CD4-positive, alpha-beta T cell treated with Interleukin-6 for 4 hours (primary cell): ENCODE results near the gene PDGFC.

Source experiments
- DNase-seq: peaks from one replicate; pipeline ENCODE4 v3.0.0-alpha.2; 2020; ENCODE audit warnings: mixed read lengths

PDGFC gene

DNA sequence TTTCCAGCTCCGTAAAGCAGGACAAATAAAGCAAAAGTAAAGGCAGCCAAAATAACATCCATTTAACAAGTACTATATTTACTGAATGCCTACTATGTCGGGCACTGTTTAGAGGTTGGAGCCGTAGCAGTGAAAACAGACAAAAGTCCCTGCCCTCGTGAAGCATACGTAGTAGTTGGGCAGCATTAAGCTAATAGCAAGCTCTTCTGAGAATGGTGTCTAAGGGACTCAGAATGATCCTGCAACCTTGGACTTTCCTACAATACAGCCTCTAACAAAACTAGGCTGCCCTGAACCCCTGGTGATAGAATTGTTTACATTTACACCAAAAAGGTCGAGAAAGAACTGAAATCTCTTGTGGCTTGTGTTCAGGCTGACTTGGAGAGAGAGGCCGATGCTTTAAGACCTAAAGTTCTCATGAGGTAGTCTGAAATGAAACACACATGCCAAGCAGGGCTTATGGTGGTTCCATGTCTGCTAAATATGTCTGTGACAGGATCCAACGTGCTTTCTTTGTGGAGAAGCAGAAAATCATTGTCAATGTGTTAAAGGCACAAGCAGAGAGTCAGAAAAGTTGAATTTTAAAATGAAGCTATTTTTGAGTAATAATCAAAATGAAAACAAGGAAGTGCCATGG lies 898 bp upstream of the PDGFC start:
- no peak for DNase-seq

DNA sequence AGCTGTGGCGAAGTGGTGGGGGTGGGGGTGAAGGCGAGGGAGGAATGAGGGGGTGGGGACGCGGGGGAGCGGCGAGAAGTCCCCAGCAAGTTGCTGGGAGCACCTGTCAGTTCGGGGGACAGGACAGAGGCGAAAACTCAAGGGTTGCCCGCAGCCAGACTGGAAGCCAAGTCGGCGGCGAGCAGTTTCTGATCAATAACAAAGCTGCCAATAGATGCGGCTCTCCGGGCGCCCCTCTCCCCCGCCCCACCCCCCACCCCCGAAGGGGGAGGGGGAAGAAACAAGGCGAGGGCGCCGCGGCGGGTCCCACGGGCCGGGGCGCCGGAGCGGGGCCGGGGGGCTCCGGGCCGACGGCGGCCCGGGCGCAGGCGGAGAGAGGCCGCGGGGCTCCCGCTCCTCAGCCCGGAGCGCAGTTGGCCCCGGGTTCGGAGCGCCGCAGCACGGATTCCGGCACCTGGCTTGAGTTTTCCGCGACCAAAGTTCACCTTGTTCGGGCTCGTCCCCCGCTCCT lies 379 bp downstream of the PDGFC start:
- no peak for DNase-seq

DNA sequence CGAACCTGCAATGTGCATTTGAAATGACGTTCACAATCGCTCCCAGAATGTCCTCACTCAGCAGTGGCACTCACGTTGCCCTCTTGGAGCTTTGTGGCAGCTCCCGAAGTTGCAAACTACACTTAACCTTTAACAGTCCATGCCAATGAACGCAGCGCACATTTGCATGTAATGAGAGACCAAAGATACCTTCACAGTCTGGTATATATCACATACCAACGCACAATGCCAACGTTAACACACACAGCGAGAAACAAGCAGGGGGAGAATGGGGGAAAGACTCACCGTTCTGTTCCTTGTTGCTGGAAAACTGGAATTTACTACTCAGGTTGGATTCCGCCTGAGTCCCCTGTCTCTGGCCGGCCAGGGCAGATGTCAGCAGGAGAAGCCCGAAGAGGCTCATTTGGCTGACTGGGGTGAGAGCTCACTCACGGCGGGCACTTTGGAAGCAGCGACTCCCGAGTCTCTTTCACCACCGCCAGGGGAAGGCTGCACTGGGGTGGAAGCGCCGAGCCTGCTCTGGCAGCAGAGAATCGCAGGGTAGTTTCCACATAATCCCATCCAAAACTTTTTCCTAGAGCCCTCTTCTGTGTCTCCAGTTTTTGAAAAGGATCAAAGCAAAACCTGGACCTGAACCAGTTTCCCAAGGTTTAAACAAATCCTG lies 966 bp downstream of the PDGFC start:
- DNase-seq = no peak

DNA sequence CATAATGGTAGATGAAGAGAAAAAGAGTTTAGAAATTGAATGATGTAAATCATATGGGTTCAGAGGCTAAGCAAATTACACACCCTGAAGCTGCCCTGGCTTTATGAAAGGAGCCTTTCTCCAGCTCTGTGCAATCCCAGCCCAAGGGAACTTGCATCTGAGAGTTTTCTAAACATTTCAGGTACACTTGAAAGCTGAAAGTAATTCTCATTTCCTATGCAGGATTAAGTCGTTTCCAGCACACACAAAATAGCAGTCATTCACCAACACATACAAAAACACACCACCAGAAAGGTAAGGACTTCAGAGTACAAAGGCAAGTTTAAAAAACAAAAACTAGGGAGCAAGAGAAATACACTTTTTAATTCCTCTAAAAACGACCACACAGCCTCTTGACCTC lies 1.7 kb downstream of the PDGFC start:
- DNase-seq = no peak

DNA sequence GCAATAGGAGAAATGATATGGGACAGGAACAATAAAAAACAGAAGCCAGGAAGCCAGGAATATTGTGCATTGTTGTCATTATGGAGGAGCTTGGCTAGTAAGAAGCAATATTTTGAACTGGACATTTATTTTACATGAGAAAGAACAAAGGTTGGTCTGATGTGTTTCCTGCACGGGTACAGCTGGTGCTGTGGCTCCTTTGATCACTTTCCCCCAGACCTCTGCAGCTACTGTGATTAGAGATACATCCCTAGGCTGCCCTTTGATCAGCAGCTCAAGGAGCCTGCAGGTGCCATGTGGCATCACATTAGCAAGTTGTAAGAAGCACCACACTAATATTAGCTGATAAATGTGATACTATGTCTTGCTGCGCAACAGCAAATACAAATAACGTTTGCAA lies 2.5 kb downstream of the PDGFC start:
- DNase-seq = no peak

DNA sequence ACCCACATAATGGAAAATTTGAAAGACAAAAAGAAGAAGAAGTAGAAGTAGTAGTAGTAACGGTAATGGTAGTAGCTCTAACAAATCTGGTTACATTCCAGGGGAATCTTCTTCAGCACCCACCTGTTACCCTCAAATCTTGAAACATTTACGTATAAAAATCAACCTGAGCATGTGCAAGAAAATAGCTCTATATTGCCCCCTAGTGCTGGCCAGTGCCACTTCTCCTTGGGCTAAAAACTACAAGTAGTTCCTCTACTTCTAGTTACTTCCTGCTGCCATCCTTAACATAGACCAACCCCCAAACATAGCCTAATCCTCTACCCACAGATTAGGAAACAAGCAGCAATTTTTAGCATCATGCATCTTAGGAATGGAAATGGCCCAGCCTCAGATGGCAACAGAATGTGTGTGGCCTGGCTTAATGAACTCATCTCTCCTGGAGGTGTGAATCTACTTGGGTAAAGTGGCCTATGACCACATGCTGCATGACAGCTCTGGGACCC lies 3.1 kb downstream of the PDGFC start:
- no peak for DNase-seq

DNA sequence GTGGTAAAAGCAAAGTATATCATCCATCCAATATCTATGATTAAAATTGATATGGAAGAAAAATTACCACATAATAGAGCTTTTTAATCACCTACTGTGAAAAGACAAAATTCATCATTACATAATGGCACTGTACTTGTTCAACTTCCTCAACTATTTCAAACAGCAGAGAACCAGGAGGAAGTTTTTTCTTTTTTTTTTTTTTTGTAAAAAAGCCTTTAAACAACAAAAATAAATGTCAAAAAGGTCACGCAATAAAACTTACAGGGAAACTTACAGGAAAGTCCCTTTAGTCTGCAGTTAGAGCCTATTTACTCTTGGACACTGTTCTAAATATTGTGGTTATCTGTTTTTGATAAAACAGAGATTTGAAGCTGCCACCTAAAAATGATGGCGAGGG lies 4.8 kb downstream of the PDGFC start:
- no peak for DNase-seq

DNA sequence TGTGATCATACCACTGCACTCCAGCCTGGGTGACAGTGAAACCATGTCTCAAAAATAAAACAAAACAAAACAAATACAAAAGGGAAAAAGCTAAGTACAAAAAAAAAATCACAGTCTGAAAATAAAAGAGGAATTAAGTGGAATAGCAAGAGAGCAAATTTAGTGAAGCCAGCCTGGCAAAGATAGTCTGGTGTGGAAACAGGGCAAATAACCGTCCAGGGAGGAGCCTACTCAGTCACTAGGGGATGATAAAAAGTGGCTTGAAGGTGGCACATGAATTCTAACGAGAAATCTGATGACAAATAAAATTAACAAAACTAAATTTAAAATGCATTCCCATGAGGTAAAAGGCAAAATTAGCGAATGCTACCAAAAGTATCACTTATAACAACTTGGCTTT lies 8.2 kb downstream of the PDGFC start:
- no peak for DNase-seq

DNA sequence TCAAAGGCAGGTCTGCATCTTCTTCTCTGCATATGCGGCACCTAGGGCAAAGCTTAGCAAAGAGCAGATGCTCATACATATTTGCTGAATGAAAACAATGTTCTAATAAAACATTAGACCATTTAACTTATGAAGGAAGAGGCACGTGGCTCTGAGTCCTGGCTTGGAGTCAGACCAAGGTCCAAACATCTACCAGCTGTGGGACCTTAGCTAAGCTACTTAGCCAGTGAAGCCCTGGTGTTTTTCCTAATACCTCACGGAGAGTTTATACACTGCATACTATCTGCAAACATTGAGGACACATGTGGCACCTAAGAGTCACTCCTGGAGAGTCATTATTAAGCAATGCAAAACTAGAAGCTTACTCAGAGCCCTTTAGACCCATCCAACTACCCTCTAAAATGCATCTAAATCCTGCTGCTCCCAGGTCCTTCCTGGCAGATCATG lies 9.0 kb downstream of the PDGFC start:
- no peak for DNase-seq

DNA sequence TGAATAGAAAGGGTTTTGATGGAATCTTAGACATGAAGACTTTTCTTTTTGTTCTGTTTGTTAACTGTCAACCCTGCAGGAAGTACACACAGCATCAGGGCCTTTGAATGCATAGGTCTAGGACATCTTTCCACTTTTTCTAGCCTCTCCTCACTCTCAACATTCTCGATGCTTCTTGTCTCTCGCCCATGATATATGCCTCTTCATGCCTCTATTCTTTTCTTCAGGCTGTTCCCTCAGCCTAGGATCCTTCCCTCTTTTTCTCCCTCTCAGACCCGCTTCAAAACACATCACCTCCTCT lies 9.6 kb downstream of the PDGFC start:
- DNase-seq = no peak

DNA sequence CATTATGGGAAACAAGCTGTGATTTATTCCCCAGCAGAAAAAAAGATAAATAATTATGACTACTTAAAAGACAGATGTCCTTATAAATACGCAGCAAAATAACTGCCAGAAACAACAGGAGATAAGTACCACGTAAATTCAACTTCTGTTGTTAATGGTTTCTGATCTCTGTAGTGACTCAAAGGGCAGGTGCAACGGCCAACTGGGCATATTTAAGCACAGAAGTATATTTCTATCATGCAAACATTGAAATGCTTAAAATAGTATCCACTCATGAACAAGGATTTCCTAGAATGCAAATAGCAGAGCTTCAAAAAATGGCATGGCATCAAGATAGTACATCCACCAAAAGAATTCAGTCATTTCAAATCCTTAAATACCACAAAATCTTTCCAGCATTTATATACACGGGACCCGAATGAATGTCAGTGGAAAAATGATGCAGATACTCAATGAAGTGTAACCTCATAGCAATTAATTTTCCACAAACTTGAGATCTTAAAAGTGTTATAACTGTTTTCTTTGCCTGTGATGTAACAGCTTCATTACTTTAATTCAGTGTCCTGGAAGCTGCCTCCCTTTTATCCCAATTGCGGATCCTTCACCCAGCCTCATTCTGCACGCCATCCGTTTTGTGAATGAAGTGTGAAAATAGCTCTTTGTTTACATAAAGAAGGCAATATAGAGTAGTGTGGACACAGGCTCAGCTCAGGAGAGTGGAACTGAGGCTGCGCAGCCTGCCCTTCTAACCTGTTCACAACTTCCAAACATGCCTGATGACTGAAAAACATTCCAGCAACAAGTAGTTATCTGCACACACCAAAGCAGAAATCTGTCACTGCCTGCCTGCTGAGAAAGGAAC lies 10.2 kb downstream of the PDGFC start:
- no peak for DNase-seq

DNA sequence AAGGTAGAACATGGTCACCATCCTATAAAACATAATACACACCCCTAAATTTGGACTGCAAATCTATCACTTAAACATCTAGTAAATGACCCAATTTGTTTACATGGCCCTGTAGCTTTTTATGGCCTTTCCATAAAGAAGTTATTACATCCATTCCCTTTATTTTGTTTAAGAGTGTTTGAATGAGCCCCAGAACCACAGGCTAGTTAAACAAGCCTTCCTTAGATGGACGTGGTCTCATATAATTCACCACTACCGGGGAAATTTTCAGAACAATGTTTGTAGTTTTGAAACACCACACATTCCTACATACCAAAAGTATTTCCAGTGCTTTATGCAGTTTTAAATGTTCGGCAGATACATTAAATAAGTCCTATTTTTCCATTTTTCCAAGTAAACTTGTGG lies 12.3 kb downstream of the PDGFC start:
- DNase-seq = no peak

DNA sequence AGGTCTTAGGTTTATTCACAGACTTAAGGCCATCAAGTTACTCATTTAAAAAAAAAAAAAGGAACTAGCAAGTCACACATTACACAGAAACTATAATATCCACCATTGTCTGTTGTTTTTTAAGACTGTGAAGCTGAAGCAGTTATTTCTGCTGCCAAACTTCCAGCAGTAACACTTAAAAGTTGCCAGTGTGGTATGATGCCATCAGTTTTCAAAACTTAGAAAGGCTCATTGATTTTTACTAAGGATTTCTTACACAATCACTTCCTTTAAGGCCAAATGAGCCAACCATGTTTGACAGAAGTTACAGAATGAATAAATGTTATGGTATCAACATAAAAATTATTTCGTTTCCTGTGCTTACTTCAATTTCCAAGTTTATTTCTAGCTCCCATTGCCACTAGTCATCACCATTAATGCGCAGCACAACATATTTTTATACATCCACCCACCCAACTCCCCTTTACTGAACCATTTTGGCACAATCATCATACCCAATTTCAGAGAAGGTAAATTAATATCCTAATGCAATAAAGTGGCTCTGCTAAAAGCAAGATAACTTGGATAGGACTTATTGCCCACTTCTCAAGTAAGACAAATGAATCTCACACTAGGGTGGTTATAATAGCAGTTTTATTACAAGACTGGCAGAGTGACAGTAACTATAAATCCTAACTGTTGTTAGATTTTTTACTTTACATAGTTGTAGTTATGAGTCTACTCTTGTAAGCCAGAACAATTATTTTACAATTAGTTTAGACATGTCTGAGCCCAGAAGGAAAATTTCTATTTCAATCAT lies 13.1 kb downstream of the PDGFC start:
- no peak for DNase-seq

DNA sequence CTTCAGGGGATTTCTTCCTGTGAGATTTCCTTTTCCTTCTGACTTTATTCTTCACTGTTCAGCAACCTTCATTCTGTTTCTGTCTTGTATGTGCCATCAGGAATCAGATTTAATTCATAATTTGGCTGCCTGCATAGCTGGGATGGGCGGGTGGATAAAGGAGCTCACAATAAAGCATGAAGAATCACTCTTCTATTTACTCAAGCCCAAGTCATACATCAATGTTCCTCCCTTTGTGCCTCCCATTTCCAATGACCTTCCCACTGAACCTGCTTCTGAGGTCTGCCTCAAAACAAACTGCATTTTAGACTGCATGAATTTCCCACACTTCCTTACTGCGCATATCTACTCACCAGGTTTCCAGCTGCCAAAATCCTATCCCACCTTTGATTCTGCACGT lies 14.0 kb downstream of the PDGFC start:
- no peak for DNase-seq

DNA sequence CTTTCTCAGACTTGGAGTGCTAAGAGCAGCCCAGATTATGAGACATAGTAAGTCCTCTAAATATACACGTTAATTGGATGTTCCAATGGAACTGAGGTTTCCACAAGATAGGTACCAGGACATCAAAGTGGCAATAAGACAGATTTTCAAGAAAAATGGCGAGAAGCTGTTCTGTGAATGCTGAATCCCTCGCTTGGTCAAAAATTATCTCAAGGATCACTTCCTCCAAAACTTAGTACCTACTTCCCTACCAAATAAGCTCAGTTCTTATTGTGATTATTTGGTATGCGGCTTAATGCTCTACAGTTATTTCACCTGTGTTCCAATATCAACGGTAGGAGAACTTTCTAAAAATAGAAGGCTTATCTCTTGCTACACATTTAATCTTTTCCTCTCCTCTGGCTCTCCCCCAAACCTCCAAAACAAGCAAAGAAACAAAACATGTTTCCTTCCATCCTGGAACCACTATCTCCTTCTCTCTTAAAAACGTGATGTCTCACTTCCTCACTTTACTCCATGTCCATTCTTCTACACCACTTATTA lies 14.7 kb downstream of the PDGFC start:
- no peak for DNase-seq

DNA sequence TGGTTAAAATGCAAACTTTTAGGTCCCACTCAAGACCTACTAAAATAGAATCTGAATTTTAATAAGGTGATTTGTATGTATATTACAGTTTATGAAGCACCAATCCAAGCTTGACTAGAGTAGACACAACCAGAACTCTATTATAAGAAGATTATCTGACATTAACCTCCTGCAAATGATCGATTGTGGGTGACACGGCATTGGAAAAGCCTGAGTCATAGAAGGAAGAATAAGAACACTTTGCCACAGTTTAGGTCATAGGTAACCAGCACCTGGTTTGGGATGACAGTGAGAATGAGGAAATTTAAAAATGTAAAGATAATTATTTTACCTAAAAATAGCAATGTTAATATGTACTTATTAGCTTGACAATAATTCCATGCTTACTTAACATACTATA lies 15.2 kb downstream of the PDGFC start:
- DNase-seq = no peak

DNA sequence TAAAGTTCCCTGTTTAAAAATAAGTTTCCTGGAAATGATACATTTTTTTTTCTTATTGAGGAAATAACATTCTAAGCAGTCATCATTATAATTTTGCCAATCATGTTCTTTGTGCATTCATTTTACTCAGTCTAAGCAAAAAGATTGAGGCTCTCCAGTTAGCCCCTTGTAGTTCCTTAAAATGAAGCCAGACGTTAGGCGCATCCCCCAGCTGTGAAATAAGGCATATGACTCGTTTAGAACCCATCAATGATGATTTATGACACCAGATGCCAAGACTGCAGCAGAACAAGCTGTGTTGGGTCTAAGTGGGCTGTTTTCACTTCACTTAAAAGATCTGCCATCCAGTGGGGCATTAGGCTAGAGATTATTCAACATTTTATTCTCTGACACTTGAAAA lies 17.0 kb downstream of the PDGFC start:
- DNase-seq = no peak

DNA sequence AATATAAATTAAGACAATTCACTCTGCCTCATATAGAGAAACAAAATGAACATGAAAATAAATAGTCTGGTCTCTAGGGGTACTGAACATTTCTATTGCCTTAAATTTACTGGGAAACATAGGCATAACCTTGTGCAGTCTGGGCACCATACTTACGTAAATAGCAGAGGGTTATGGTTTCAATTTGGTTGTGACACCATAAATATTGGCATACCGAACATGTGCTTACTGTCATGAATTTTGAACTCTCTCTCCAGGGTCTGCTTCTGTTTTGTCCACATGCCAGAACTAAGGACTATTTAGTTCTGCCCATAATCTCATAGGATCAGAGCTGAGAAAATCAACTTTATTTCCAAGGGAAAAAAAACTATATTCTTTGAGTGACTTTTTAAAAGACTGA lies 17.6 kb downstream of the PDGFC start:
- no peak for DNase-seq

DNA sequence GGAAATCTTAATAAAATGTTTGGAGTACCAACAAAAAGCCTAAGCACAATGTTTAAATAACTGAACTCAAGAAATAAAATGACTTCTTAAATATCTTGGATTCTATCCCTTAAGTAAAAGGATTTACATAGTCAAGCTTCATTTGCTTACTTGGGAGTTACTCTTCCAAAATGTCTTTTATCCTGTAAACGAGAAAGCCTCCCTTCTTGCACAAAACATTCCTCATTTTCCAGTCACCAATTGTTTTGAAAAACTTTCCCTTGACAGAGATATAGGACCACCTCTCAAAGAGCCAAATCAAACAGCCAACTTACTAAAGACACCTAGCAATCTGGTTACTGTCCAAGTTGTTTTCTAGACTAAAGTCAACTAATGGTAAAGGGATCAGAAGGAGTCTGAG lies 18.6 kb downstream of the PDGFC start:
- no peak for DNase-seq

DNA sequence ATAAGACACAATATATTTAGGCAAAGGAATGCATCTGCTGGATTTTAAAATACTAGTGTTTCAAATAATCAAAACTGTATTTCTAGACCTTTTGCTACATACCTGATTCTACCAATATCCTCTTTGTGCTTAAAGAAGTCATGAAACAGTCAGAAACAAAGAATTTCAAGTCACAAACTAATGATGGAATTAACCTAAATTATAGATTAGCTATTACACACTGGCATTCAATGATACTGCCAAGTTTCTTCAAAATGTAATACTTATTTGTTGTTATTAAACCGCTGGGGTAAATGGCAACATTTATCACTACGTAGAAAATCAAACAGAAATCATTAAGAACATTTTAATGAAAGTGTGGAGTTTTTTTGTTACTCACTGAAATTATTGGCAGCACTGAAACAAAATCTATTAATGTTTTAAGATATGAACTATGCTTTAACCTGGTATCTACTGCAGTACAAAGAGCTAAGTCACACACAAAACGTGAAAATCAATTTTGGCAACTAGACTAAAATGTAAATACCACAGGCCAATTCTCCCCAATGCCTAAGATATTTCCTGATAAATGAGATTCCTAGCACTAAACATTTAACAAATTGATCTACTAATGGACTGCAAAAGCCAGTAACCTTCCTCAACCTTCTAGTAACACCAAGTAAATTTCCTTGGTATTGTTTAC lies 19.4 kb downstream of the PDGFC start:
- no peak for DNase-seq

DNA sequence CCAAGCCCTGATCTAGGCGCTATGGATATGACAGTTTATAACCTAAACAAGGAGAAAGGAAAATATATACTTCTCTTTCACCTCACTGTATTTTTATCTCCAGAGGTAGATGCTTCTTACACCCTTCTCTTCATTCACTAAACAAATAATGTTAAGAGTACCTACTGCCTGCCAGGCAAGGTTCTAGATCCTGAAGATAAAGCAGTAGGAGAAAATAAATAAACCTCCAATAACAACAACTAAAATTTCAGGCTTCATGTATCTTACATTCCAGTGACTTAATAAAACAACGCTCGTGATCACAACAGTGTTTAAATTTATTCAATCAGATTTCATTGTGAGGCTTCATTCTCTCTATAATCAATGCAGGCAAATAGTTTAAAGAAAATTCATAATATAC lies 20.7 kb downstream of the PDGFC start:
- DNase-seq = no peak

DNA sequence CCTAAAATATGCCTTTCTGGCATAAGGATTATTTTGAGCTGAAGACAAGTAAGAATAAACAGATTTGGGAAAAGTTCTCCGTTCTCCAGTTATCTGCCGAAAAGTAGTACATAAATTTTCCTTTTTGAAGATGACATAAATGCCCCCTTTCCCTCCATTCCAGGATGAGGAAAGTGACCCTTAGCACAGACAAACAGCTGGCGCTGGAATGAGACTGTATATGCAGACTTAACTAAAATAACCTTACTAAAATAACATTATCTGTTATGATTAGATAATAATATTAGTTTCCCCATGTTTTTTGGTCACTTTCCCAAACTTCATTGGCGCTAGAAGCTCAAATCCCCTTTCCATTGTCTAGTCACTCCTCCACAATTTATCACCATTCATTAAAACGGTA lies 21.5 kb downstream of the PDGFC start:
- DNase-seq = no peak
